Stimulated activated CD4-positive, alpha-beta T cell treated with anti-CD3 and anti-CD28 coated beads, Interleukin-12 subunit alpha, Interleukin-12 subunit beta, amount 100 ng/mL, for 48 hours (primary cell): ENCODE measurements around the gene EBF3.

Experiments used
- DNase-seq, 3 donors: peaks; one replicate each; pipeline ENCODE4 v3.0.0-alpha.2; 2020; ENCODE audit warnings: low read depth in 2 of 3, low spot score in 1 of 3

EBF3 gene

DNA sequence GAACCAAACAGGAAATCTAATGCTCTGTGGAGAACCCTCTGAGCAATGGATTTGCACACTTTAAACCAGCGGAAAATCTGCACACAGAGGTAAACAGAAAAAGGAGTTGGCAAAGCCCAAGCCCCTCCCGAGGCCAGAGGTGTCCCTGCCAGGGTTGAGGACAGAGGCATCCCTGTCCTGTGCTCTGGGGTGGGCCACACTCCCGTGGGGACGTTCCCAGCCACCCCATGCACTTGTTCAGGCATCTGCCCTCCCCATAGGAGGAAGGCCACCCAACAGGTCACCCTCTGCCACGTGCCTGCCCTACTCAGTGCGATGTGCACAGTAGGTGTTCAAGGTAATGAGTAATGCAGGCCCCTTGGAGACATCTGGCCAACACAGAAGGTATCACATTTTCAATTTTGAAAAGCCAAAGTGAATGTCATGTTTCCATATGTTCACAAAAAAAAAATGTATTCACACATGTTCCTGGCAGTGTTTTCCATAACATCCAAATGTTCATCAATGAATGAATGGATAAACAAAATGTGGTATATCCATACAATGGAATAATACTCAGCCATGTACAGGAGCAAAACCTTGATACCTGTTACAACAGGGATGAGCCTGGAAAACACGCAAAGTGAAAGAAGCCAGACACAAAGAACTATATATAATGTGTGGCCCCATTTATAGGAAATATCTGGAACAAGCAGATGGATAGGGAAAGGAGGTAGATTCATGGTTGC, 108.1 kb downstream of the EBF3 start:
- DNase-seq, result no peak

DNA sequence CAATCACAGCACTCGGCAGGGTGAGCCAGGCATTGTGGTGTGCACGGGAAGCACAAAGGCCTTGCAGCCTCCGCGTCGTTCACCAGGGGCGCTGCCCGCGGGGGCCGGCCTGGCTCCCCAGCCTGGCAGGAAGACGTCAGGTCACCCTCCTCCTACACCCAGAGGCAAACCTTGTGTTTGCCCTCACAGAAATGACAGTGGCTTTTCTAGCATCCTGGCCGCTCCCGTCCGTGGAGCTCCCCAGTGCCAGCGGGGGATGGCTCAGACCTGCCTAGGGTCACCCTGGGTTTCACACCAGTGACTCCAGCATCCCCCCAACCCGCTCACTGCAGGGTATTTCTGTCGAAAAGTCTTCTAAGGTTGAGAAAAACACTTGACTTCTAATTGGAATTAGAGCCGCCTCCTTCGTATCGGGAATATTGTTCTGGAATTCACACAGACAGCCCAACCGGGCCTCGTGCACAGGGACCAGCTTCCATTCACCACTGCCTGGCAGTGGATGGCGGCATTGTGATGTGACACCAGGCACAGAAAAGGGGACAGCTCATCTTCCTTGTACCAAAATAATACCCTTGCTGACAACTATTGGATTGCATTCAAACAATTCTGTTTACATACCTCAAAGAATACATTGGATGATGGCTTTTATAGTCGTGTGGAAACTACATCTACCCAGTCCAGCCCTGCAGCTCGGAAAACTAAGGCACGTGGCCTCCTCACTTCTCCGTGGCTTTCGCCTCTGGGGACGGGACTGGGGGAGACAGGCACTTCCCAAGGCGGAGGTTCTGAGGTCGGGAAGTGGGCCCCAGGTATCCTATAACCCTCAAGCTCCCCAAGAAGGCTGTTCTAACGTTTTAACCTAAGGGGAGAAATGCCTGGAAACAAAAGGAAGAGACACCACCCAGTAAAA, 109.0 kb downstream of the EBF3 start:
- DNase-seq, result no peak

DNA sequence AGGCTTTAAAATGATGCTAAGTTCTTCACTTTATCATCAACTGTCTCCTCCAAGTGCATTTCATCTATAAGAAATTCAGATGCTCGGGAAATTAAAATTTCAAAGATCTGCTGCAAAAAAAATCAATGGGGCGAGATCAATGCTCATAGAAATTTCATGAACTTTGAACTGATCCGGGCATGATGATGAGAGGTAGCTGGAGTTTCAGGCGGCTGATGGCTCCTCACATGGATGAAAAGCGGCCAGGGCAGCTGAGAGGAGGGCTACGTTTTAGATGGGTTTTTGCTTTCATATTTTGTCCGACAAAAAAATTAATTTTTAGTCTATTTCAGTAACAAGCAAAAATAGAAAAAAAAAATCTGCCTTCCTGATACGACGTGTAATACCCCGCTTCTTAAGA, 109.9 kb downstream of the EBF3 start:
- no peak for DNase-seq

DNA sequence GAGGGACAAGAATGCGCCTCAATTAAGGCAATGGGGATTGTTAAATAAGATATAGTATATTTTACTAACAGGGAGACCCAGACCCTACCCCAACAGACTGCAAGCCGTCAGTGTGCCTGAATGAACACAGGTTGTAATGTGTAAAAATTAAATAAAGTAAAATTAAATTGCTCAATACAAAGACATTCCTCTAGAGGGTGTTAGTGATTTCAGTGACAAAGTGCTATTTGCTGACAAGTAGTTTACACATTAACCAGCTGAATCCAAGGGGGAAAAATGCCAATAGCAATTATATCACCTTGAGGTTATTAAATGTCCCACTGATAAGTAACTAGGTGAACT, 110.5 kb downstream of the EBF3 start:
- DNase-seq, result no peak

DNA sequence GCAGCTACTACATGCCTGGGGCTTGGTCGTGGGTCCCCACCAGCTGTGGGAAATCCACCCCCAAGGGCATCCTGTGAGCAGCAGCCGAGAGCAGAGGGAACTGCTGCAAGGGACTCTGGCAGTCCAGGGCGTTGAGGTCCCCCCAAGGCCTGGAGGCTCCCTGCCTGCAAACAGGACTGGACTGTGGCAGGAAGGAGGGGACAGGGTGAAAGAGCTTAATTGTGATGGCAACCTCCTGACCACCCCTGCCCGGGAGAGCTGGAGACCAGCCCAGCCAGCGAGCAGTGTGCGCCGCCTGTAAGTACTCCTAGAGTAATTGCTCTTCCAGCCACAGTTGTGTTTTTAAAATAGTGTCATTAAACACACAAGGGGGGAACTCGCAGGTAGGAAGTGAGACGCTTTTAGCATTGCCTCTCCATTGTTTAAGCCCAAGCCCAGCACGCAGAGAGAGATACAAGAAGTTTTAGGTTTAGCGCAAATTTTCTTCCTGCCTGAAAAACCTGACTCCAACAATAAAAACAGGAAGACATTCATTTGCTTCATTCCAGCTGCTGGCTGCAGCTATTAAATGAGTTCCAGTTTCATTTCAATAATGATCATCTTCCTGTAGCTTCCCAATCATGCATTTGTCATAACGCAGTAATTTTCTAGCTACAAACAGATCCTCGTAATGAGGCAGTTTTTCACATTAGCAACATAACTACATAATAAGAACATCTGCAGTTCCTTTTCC, 111.1 kb downstream of the EBF3 start:
- no peak for DNase-seq

DNA sequence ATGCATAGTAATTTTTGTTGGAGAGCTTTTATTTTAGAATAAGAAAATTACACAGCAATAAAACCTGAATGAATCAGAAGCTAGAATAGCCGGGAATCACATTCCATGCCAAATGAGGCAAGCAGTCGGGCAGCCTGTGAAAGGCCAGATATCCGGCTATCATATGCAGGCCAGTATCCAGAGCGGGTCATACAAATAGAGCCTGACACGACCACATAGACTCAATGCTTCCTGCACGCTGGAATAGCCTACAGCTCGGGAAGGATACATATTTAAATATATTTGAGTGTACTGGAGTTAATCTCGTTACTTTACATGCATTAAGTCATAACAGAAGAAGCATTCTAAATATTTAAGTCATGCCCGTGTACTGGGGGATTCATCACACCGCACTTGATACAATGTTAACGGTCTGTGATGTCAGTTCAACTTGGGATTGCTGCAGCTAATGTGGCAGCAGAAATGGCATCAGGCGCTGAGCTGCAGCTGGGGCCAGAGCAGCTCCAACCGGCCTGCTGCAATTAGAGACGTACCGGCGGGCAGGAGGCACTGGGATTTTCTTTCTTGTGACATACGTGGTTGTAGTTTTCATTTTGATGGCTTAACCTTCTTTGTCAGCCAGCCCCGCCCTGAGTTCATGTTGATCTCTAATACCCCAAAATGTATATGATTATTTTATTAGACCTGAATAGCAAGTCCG, 112.0 kb downstream of the EBF3 start:
- DNase-seq, result no peak

DNA sequence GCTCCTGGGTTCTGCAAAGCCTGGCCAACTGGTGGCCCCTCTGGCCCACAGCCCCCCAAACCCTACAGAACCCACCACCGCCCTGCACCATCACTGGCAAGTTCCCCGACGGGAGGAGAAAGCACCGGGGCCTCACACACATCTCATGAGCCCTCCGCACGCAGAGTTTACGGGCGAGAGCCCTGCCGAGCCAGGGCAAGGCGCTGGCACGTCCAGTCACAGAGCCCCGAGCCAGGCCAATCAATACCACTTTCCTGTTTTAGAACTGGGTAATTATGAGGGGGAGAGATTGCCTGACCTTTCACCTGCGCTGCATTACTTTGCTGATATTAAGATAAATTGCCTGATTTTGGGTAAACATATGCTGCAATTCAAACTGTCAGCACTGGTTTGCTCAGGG, 113.3 kb downstream of the EBF3 start:
- DNase-seq, result no peak

DNA sequence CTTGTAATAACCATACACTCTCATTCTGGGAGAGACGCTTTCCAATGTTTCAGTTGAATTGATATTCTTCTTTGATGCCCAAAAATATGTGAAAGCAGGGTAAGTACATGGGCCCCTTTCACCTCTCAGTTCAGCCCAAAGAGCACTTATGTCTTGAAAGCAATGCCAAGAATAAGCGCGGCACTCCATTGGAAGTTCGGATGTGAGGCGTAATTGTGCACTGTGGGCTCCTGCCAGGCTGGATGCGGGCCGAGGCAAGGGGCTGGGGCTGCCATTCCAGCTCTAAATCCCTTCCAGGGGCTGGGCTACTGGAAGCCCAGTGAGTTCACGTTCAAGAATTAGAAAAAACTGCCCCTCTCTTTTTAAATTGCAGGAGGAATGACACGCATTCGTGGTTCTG, 113.8 kb downstream of the EBF3 start:
- DNase-seq, result no peak

DNA sequence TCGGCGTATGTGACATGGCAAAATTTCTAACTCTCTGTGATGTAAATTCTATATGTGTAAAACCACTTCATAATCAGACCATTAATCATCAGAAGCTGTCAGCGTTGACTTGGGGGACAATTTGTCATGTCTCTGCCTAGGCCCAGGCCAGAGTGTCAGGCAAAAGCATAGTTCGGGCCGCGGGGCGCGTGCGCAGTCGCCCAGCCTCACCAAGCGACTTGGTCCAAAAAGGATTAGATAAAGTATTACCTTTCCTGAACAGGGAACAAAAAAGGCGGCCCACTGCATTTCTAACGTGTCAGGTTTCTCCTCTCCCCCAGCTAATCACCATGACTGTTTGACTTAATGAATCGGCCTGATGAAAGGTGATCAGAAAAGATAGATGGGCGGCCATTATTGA, 114.2 kb downstream of the EBF3 start:
- DNase-seq, result no peak

DNA sequence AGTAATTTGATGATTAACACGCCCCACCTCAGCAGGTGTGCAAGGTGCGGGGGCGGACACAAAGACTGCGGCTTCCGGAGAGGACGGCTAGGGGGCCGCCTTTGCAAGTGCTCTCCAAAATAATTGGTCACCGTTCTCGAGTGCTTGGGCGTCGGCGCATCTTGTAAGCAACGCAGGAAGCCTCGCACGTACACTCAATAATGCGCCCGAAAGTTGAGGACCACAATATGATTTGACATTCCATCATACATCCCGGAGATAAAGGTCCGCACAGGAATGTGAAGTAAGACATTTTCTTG, 114.7 kb downstream of the EBF3 start:
- no peak for DNase-seq

DNA sequence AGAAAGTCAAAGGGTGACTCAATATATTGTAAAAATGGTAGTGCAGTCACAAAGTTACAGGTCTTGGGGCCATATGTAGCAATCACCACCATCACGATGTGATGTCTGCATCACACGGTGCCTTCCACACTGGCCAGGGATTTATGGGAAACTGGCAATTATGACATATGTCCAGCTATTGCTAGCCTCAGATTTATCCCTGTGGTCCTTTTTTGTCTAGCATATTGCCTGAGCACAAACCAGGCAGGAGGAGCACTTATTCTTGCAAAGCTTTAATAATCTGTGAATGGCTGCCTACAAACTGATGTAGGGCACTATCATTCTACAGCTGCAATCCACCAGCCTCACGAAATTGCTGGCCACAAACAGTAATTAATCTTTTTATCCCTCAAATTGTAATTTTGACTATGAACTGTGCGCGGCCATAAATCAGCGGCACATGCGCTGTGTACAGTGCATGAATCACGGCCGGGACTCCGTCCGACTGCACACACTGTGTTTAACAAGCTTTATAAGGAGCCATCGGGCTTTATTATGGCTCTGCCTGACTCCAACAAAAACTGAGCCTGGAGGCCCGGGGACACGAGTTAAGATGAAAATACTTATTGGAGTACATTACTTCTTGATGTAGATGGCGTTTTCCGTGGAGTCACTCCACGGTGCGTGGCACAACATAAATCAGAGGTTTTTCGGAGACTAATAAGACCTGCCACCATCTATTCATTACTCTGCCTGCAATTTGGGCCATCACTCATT, 115.2 kb downstream of the EBF3 start:
- DNase-seq, result no peak

DNA sequence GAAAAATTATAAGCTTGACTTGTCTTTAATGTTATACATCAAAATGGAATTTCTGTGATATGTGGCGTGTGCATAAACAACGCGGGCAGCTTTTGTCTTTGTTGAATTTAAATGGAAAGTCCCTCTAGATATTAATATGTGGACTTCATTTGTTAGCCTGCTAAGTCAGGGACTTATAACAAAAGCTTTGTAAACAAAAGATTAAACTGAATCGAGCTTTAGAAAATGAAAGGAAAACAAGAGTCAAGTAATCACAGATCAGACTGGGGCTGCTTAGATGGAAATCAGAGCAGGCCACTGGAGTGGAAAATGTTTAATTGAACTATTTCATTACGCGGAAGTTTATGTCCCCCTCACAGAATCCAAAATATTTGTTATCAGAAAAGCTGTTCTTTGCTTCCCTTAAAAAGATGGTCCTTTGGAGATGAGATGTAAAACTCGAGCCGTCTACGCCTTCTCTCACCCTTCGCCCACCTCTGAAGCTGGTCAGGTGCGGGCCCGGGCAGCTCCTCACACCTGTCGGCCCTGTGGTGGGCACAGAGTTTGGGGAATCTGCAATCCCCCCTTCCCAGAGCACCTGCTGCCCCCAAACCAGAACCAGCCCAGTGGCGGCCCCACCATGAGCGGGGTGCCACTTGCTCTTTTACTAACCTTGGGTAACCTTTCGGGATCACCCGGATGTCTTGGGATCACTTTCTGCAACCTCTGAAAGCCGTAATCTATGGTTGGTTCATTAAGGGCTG, 116.2 kb downstream of the EBF3 start:
- no peak for DNase-seq

DNA sequence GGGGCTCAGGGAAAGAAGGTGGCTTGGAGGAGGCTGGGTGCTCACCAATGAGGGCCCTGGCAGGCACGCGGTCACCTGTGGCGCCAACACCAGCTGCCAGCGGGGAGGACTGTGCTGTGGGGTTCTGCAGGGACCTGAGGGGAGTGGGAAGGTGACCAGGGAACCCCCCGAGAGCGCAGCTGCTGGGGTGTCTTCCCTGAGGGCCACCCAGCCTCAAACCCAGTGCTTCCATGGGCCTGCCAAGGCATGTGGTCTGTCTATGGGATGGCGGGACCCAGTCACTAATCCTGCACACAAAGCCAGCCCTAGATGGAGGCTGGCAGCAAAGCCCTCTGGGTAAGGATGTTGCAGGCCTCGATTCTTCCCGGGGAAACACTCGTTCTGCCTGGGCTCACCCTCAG, 117.1 kb downstream of the EBF3 start:
- no peak for DNase-seq

DNA sequence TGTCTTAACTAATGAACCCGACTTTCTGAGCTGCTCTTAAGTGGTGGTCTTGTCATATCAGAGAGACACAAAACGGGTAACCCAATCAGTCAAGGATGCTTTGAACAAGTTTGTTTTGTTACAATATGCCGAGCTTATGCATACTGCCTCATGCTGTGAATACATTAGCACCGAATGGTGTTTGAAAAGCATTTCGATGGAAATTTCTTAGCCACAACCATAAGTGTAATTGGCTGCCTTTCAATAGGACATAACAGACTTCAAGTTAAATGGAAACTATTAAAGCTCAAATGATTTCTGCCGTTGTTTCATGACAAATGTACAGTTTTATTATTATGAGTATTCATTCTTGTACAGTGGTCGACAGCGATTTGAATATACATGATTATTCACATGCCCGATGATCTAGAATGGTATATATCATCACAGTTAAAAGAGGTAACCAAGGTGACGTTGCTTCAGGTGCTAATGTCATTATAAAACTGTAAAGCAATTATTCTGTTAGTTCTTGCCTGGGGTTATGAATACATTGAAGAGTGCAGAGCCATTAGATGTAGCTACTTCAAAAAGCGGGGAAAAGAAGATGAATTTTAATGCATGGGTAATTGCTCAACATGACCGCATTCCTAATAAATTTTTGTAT, 118.8 kb downstream of the EBF3 start:
- DNase-seq, result no peak

DNA sequence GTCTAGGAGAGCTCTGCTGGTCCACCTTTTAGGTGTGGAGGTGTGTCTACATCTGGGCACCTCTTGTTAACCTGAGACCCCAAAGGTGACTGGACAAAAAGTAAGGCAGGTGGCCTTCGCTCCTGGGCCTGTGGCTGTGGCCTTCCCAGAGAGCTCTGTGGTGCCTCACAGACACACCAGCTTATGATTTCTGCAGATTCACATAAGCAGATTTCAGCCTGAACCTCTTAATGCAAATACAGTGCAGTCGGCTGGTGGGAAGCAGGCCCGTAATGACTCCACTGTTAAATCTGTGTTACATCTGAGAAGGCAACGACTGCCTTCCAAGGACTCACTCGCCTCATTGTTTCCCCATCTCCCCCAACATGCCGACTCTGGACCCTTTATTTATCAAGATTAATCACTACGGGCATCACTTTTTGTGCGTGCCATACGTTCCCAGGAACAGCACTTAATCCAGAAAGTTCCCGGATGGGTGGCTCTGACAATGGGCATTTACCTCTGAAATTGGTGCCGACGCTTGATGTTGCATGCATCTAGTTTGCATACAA, 119.8 kb downstream of the EBF3 start:
- DNase-seq, result no peak

DNA sequence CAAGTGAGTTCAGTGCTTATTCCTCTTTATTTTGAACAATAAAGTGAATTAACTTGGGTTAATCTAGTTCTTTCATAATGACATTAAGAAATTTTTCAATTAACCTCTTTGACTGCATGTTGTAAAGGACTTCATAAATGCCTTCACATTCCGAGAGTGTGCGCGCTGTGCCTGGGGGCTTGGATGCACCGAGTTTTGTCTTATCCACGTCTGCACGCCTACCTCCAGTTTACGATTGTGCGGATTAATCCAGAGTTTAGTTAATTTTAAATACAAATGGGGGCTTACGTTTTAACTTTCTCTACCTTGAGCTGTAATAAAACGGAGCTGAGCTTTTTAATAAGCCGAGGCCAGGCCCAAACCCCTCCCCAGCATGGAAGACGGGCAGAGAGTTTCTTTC, 120.4 kb downstream of the EBF3 start:
- no peak for DNase-seq

DNA sequence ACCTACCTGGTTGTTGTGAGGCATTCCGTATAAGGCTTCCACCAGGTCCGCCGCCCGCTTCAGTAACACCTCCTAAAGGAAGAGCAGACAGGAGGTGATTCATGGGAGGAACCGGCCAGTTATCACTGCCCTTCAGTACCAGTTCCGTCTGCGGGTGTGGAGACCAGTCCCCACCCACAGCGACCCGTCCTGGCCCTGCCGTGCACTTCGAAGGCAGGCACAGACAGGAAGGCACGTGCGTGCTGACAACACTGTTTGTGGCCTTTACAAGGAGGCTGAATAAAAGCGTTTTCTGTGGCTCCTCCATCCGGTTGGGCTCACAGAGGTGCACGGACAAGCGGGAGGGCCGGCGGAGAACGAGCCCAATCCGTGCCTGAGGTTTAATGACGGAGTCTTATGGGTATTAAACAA, 120.9 kb downstream of the EBF3 start:
- no peak for DNase-seq

DNA sequence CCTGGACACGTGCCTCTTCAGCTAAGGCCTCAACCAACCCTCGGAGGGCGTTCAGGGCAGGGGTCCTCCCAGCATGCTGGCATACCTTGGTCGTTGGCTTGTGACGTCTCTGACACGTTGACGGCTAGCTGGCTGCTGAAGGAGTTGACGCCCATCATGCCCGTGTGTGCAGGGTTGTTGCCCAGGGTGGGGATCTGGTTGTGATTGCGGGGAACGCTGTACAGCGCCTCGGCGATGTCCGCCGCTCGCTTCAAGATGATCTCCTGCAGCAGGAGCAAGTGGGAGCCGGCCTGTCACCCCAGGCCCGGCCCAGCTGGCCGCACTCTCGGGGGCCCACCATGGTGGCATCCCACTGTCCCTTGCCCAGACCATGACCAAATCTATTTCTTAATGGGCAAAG, 122.0 kb downstream of the EBF3 start:
- no peak for DNase-seq

DNA sequence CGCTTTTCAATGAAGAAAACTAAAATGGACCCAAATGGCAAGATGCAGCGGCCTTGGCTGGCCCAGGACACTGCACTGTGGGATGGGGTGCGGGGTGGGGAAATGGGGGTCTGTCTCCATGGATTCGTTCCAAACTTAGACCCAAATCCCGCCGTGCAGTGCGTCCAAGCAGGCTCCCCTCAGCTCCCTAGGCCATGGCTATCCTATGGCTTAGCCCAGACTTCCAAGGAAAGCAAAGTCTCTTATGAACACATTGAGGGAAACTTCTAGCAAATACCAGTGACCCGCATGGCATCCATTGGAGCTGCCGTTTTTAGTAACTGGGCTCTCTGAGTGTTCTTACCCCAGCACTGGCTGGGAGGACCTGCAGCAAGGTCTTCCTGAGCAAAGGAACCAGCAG, 122.5 kb downstream of the EBF3 start:
- no peak for DNase-seq
